NCI-H2029 treated with DMSO at 0.1 percent for 48 hours (cell line): Measurements from ENCODE around the gene IL36G.

Source experiments
- DNase-seq: peaks from one replicate; lab custom pipeline; 2025; lab: John Stamatoyannopoulos, UW

The IL36G gene

DNA sequence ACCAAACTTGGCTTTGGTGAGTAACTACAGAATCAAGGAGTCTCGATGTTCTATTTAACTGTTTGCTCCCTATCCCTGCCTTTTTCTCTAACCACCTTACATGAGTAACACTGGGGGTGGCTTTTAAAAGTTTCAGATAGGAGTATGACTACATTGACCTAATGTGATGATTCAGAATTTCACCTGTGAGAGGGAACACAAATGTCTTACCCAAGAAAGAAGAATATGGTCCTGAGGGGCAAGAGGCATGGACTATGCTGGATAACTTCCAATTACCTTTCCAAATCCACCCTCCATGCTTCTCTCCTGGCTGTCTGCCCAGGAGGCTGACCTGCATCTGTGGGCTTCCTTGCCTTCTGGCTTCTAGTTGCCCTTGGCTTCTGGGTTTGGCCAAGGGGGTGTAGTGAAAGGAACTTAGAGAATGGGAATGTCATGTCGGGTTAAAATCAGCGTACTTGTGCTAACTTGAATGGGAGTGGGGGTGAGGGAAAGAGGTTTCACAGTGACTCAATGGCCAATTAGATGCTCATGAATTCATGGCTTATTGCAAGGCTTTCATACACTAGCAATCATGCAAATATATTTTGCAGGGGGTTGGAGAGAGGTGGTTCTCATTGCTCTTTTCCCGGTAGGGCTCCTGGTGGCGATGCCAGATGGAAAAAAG lies 5.3 kb upstream of the IL36G start:
- no peak for DNase-seq

DNA sequence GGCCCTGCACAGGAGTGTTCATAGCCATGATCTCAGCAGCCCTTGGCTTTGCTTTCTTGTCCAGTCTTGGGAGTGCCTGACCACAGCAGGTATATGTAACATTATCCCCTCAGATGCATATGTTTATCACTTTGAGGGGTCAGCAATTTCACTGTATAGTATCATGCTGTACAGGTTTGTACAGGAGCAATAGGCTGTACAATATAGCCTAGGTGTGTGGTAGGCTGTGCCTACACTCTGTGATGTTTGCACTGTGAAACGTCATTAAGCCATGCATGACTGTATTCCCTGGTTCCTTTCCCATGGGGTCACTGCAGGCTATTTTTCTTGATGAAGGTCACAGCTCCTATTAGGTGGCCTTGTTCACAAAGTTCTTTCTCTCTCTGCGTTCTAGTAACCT lies 4.7 kb upstream of the IL36G start:
- no peak for DNase-seq

DNA sequence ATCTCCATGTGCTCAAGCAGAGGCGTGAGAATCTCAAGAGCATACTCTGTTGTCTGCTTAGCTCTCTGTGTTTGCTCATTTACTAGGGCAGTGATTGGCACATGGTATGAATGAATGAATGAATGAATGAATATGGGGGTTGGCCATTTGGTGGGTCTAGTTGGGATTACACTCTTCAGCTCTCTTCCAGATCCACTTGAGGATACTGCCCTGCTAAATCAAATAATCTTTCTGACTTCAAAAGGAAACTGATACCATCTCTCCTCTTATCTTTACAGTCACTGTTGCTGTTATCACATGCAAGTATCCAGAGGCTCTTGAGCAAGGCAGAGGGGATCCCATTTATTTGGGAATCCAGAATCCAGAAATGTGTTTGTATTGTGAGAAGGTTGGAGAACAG lies 1.9 kb downstream of the IL36G start:
- DNase-seq, result no peak

DNA sequence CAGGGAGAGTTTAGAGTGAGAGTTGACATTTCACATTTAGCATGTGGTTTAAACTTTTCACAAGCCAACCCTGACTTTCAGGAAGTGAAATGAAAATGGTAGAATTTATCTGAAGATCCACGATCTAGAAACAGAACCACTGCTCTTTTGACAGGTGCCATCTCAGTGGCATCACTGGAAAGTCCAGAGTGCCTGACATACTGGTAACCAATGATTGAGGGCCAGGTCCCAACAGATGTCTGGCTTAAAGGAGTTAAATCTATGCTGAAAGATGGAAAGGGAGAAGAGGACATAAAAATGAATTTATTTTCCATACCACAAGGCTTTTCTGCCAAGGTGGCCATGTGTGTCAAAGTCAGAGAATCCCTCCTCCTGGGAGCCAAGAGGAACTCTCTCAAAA lies 2.7 kb downstream of the IL36G start:
- no peak for DNase-seq

DNA sequence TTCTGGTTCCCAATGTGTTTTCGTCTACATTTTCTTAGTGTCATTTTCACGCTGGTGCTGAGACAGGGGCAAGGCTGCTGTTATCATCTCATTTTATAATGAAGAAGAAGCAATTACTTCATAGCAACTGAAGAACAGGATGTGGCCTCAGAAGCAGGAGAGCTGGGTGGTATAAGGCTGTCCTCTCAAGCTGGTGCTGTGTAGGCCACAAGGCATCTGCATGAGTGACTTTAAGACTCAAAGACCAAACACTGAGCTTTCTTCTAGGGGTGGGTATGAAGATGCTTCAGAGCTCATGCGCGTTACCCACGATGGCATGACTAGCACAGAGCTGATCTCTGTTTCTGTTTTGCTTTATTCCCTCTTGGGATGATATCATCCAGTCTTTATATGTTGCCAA lies 7.3 kb downstream of the IL36G start:
- no peak for DNase-seq

DNA sequence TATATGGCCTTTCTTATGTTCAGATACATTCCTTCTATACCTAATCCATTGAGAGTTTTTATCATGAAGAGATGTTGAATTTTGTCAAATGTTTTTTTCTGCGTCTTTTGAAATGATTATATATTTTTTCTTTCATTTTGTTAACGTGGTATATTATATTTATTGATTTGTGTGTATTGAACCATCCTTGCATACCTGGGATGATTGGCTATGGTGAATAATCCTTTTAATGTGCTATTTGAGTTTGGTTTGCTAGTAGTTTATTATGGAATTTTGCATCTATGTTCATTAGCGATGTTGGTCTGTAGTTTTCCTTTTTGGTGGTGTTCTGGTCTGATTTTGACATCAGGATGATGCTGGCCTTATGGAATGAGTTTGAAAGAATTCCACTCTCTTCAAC lies 11.8 kb downstream of the IL36G start:
- DNase-seq, result no peak

DNA sequence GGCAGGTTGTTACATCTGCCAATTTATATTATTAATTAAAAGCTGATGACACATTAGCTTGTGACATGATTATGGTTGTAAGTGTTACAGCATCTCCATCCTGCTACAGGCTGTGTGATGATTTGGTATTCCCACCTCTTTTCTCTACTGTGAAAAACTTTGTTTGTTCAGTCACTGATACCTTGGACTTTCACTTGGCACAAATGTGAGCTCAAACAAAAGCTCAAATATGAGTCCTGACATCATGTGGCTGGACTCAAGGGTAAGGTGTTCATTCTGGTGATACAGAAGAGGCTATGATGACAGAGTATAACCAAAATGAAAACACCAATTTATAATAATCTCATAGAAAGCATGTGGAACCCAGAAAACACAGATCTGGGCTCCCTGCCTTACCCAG lies 16.0 kb downstream of the IL36G start:
- no peak for DNase-seq

DNA sequence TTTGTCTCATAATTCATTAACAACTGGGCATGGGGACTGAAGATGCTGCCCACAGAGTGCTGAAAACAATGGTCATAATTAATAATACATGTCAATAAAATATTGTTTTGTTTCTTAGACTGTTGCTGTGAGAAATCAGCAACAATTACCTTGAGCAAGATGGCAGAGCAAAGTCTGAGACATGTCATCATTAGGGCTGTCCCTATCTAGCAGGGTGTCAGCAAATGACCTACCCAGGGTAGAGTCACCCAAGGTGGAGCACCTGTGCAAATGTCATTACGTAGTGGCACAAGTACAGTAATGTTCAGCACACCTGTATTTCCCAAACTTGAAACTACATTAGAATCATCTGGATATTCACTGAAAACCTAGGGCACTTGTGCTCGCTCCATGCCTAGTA lies 16.8 kb downstream of the IL36G start:
- DNase-seq, result no peak

DNA sequence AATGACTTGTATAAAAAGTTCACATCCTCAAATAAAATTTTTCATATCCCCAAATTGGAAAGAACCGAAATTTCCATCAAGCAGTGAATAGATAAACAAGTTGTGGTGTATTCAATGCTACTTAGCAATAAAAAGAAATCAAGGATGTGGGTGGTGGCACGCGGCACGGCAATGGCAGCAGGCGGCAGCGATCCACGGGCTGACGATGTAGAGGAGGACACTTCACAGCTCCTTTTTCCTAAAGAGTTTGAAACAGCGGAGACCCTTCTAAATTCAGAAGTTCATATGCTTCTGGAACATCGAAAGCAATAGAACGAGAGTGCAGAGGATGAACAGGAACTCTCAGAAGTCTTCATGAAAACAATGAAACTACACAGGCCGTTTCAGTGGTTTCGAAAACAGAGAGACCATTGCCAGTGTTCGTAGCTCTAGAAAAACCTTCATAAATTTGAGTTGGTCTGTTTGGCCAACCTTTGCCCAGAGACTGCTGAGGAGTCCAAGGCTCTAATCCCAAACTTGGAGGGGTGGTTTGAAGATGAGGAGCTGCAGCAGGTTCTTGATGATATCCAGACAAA lies 17.6 kb downstream of the IL36G start:
- no peak for DNase-seq

DNA sequence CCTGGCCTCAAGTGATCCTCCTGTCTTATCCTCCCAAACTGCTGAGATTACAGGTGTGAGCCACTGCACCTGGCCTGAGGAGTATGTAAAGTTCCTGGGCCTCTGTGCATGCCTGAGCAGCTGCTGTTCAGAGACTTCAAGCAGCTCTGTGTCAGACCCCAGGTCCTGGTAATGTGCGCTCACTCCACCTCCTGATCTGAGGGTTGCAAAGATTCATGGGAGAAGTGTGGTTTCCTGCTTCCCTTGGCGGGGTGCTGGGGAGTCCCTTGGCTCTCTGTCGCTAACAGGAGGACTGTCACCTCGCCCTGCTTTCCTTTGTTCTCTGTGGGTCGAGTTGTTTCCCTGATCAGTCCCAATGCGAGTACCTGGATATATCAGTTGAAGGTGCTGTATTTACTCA lies 18.8 kb downstream of the IL36G start:
- no peak for DNase-seq

DNA sequence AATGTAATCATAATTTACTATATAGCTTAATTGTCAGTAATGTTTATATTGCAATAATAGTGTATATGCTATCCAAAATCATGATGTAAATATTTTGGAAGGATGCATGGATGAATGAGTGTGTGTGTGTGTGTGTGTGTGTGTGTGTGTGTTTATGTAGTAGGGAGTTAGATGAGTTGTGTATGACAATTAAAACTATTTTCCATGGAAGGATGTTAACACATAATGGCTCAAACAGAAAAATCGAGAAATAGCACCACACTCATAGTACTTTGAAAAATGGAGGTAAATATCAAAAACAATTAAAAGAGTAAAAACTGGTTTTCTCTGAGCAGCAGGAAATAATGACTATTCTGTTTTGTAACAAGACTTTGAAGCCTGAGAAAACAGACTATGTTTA lies 19.3 kb downstream of the IL36G start:
- no peak for DNase-seq

DNA sequence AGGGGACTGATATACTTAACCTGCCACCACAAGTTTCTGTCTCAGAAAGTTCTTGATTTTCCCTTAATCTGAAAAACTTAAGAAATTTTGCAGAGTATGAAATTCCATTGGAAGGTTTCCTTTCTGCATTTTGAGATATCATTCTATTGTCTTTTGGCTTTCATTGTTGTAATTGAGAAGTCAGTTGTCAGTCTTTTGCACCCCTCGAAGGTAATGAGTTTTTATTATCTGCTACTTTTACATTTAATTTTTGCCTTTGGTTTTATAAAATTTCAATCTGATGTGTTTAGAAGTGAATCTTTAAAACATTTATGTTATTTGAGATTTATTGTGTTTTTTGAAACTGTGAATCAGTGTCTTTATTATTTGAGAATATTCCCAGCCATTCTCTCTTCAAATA lies 22.6 kb downstream of the IL36G start:
- DNase-seq, result no peak

DNA sequence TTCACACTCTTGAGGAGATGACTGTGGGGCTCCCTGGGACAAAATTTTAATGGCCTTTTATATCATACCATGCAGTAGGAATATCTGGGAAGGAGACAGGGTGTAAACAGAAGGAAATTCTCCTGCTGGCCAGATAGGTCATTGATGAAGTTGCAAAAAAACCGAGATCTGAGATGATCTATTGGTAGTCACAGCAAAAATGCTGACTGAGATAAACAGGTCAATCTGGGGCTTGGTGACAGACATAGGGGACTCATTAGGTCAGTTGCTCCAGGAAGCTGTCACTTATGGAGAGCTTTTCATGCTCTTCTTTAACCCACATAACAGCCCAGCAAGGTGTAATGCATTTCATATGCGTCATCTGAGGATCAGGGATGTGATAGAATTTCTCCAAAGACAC lies 24.9 kb downstream of the IL36G start:
- DNase-seq, result no peak

DNA sequence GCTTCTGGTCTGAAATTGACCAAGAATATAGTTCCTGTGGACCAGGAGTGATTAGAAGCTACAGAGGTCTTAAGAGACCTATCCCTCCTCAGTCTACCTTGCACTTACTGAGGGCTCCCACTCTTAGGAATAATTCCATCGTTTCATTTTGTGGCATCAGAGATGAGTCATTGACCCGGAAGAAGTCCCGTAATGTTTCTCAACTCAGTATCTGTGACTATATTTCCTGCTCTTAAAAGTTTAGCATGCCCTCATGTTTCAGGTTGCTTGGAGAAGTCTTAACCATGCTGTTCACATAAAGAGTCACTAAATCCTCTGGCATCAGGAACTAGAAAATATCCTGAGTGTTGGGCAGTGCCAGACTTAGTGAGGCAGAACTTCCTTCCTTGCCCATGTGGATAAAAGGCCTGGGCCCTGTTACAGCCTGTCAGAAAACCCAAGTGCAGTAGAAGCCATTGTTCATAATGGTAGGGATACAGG lies 27.3 kb downstream of the IL36G start, which contains the start of gene IL36A:
Gene IL36A, plus strand, starts transcription at position 430 of the 480 bp plus-strand sequence. CDS start 413 bp downstream, outside the sequence.
- no peak for DNase-seq

DNA sequence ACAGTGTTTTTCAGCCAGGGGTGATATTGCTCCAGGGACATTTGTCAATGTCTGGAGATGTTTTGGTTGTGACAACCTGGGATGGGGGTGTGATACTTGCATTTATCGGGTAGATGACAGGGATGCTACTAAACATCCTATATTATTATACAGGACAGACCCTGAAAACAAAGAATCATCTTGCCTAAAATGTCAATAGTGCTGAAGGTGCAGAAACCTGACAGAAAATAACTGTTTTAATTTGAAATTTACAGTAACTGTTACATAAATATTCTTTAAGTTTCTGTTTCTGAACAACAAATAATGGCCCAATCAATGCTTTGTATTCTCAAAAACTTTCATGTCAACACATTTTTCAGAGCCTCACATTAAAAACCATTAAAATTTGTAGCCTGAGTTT lies 29.4 kb downstream of the IL36G start:
- no peak for DNase-seq

DNA sequence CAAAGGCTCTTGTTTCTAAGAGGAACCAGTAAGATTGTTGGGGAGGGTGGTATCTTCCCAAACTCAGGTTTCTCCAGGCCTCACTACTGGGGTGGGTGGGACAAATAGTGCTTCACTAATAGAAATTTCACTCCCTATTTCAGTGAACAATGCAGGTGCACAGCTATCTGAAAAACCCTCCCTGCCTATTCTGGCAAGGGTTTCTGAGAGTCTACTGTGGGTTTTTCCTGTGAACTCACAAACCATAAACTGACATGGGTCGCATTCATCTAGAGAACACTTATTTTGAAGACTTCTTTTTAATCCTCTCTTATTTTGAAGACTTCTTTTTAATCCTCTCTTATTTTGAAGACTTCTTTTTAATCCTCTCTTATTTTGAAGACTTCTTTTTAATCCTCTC lies 31.8 kb downstream of the IL36G start:
- DNase-seq, result no peak

DNA sequence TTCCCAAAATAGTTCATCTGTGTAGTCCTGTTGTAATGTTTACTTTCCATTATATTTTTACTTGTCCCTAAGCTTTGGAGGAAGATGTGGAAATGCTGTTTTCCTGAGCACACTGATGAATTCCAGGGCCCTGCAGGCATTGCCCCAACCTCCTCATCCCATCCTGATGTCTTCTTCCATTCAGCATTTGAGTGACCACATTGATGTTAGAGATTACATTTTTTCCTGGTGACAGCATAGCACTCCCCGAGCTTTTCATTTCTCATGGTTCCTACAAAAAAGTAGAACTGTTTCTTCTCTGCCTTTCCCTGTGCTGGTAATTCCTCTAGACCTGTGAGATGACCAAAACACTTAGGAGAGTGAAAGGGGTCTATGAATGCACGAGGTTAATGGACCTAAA lies 32.3 kb downstream of the IL36G start:
- DNase-seq, result no peak

DNA sequence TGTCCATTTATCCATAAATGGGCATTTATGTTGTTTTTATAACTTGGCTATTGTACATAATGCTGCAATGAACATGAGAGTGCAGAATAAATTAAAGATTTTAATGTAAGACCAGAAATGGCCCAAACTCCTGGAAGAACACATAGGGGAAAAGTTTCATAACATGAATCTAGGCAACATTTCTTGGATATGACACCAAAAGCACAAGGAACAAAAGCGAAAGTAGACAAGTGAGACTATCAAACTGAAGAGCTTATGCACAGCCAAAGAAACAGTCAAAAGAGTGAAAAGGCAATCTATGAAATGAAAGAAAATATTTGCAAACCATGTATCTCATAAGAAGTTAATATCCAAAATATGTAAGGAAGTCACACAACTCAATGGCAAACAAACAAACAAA lies 33.3 kb downstream of the IL36G start:
- no peak for DNase-seq

DNA sequence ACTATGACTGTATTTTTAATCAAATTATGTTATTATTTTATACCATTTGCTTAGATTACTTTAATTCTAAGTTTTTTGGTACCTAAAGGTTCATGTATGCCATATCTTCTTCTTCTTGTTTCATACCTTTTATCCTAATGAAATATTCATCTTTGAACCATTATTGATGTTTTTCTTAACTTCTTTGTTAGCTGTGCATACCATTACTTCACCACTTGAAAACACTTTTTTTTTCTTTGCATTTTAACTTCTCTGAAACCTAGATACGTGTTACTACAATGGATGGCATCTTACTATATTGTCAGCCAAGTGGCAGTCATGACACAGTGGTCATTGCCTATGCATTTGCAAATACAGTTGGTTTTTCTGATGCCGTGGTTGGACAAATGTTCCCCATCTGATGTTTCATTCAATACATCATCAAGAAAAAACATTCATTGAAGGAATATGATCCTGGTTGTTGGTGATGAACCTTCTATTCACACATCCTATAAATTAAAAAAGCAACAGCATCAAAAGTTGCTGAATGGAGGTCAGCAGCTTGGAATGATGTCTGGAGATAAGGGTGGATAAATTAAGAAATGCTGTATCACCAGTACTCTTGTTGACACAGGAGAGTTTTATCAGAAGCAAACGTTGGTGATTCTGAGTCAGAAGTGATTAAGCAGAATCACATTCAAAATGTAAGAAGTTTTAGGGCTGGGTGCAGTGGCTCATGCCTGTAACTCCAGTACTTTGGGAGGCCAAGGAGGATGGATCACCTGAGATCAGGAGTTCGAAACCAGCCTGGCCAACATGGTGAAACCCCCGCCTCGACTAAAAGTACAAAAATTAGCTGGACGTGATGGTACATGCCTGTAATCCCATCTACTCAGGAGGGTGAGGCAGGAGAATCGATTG lies 34.9 kb downstream of the IL36G start:
- no peak for DNase-seq

DNA sequence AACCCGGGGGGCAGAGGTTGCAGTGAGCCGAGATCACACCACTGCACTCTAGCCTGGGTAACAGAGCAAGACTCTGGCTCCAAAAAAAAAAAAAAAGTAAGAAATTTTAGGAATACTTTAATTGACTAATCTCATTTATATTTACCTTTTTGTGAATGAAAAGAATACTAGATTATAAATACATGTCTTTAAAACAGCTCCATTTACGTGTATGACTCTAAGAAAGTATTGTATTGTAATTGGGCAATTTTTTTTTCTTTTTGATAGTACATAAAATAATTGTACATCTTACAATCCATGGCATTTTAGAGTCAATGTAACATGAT lies 35.5 kb downstream of the IL36G start:
- DNase-seq, result no peak

DNA sequence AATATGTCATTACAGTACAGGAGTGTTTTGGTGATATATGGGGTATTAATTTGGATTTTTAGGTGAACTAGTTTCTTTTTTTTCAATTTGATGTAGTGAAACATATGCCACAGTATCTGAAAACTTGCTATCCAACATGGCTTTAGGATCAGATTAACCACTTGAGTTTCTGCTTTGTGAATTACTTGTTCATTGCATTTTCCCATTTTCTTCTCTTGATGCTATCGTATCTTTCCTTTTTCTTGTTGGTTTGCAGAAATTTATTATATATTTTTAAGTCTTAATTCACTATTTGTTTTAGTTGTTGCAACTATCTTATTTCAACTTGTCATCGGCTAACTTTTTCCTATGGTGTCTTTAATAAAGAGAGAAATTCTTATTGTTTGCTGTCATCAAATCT lies 36.3 kb downstream of the IL36G start:
- no peak for DNase-seq

DNA sequence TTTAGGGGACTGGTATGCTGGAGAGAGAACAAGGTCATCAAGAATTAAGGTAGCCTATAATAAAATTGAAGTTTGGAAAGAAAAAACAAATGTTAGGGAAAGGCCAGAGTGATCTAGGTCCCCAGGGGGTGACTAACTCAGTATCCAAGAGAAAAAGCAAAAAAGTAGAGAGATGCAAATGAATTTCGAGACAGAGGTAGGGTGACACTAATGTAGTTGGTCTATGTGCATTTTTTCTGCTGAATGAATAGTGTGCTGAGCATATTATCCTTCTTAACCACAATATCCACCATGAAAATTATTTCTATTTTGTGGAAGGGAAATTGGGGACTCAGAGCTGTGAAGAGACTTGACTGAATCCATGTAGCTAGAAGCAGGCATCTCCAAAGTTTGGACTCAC lies 37.2 kb downstream of the IL36G start:
- DNase-seq, result no peak

DNA sequence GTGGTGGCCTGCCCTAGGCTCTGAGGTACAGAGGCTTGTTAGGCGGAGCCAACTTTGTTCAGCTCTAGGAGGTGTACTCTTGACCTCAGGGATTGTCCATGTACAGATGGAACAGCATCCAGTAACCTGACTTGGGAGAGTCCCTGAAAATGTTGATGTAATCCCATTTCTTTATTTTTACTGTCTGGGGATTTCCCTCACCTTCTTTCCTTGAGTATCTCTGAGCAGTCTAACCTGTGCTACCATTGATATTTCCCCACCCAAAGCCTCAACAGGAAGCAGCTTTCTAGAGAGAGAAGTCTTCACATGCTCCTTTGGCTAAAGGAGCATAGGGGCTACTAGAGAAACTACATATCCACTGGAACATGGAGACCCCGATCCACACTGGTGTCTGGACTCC lies 37.8 kb downstream of the IL36G start:
- no peak for DNase-seq
